ENCODE measurements around the gene SFMBT2. TPM values are rescaled to one million over a fixed set of nuclear protein-coding genes. Genes with fewer than 3 reads are reported as not detected.

SFMBT2 gene
- total RNA-seq, 1 donor from 2014 or later: 18.7 TPM

DNA sequence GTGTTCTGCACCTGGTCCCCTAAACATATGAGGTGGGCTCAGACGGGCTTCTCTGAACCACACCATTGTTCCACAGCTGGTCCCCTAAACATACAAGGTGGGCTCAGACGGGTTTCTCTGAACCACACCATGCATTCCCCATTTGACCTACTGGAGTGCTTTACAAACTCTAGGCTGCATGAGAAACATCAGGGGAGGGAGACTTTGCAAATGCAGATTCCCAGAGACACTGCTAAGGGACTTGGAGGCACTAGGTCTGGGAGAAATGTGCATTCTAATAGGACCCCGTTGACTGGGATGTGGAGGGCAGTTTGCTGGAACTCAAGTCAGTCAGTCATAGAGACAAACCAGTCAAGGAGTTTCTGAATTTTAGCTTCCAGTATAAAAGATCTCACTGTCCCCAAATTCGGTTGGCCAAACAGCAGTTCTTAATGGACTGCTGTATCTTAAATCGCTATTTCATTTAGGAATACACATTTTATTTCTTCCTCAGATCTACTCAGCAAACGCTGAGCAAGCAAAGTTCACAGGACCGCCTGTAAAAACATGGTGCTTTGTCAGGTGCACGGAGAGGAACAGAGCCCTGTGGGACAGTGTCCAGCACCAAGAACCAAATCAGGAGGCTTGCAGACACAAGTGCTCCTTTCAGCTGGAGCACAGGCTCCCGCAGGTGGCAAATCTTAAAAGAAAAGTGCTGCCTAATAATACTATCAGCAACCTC, 198.8 kb downstream of the SFMBT2 start:
- POLR2A ChIA-PET: no interaction called here
- Mint-ChIP-seq H3K4me3 (no peak overlapping the region), H3K4me1 (no peaks in the 10 kb centered on the region), H3K27ac (no peak overlapping the region), H3K36me3 (ENCODE audit: low read depth) (peaks cover 32% of the 10 kb centered on the region), H3K27me3 (no peaks in the 10 kb centered on the region), H3K9me3 (no peaks in the 10 kb centered on the region)
- intact Hi-C loops (cut with micrococcal nuclease): no loop called here
- TF ChIP-seq, protein P1, sequence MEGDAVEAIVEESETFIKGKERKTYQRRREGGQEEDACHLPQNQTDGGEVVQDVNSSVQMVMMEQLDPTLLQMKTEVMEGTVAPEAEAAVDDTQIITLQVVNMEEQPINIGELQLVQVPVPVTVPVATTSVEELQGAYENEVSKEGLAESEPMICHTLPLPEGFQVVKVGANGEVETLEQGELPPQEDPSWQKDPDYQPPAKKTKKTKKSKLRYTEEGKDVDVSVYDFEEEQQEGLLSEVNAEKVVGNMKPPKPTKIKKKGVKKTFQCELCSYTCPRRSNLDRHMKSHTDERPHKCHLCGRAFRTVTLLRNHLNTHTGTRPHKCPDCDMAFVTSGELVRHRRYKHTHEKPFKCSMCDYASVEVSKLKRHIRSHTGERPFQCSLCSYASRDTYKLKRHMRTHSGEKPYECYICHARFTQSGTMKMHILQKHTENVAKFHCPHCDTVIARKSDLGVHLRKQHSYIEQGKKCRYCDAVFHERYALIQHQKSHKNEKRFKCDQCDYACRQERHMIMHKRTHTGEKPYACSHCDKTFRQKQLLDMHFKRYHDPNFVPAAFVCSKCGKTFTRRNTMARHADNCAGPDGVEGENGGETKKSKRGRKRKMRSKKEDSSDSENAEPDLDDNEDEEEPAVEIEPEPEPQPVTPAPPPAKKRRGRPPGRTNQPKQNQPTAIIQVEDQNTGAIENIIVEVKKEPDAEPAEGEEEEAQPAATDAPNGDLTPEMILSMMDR (IDR thresholded peaks at IDR 0.05): no peak
- DNase-seq (no peak), ATAC-seq (ENCODE audit: low read depth) (no peak)
- CTCF ChIA-PET: no interaction called here

DNA sequence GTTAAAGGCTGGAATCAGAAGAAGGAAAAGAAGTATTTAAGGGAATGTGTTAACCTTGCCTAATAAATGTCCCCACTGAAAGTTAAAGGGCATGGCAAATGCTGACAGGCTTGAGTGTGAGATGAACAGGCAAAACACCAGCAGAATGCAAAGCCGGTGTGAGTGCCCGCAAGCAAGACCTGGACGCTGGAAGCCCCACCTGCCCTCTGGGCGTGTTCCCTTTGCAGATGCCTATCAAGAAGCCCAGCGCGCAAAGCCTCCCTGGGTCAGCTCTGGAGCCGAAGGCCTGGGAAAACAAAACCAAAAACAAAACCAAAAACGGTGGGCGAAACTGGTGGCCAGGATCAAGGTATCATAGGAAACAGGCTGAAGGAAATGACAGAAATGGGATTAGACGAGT, 200.3 kb downstream of the SFMBT2 start:
- peaks cover 27% of the 10 kb centered on the region for H3K36me3 Mint-ChIP-seq (ENCODE audit: low read depth)
- no peaks in the 10 kb centered on the region for H3K27me3 Mint-ChIP-seq
- intact Hi-C loops (cut with micrococcal nuclease): no loop called here
- ChIA-PET CTCF (no interaction called here), POLR2A (no interaction called here)
- H3K4me1 Mint-ChIP-seq: no peaks in the 10 kb centered on the region
- no peak for ATAC-seq (ENCODE audit: low read depth)
- no peaks in the 10 kb centered on the region for H3K9me3 Mint-ChIP-seq
- no peak for DNase-seq
- H3K27ac Mint-ChIP-seq: no peak overlapping the region
- TF ChIP-seq, protein P1 (IDR thresholded peaks at IDR 0.05): no peak
- H3K4me3 Mint-ChIP-seq: no peak overlapping the region

DNA sequence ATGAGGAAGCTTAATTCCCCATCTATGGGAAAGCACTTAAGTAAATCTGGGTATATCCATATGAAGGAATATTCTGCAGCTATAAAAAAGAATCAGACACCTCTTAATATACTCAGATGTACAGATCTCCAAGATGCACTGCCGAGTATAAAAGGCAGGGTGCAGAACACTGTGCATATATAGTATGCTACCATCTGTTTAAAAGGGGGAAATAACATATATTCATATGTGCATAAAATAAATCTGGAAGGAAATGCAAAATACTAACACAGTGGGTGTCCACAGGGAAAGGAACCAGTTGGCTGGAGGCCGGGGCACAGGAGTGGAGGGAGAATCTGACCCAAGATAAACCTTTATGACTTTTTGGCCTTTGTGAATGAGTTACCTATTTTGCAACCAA, 201.4 kb downstream of the SFMBT2 start:
- no peaks in the 10 kb centered on the region for H3K27me3 Mint-ChIP-seq
- TF ChIP-seq, protein P1 (IDR thresholded peaks at IDR 0.05): no peak
- no peaks in the 10 kb centered on the region for H3K4me1 Mint-ChIP-seq
- H3K9me3 Mint-ChIP-seq: no peaks in the 10 kb centered on the region
- intact Hi-C loops (cut with micrococcal nuclease): no loop called here
- no peak overlapping the region for H3K4me3 Mint-ChIP-seq
- no peak overlapping the region for H3K27ac Mint-ChIP-seq
- no peak for DNase-seq
- CTCF ChIA-PET: no interaction called here
- POLR2A ChIA-PET: no interaction called here
- peaks cover 32% of the 10 kb centered on the region for H3K36me3 Mint-ChIP-seq (ENCODE audit: low read depth)
- no peak for ATAC-seq (ENCODE audit: low read depth)

DNA sequence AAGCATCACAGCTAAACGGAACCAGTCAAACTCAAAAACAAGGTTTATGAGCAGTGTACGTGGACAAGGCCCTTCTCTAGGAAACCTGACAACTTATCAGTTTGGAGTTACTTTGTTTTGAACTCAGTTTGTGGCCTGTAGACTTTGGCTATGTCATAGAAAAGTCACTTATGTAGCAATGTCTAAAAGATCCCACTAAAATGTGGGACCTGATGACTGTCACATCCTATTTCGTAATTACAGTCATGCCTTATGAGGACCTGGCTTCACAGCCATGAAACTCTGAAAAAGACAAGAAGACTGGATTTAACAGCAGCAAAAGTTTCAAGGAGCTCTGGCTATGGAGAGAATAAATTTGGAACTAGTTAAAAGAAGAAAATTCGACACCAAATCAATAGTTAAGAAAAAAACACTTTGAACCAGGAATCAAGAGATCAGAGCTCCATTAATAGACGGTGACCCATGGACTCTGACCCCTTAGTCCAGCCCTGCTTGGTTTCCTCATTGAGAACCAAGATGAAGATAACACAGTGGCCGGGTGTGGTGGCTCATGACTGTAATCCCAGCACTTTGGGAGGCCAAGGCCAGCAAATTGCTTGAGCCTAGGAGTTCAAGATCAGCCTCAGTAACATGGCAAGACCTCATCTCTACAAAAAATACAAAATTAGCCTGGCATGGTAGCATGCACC, 204.3 kb downstream of the SFMBT2 start:
- ATAC-seq (ENCODE audit: low read depth) (no peak), DNase-seq (no peak)
- ChIA-PET CTCF (no interaction called here), POLR2A (no interaction called here)
- H3K27me3 Mint-ChIP-seq: no peaks in the 10 kb centered on the region
- H3K36me3 Mint-ChIP-seq (ENCODE audit: low read depth): peaks cover 30% of the 10 kb centered on the region
- TF ChIP-seq, protein P1 (IDR thresholded peaks at IDR 0.05): no peak
- no peak overlapping the region for H3K4me3 Mint-ChIP-seq
- intact Hi-C loops (cut with micrococcal nuclease): no loop called here
- H3K9me3 Mint-ChIP-seq: no peaks in the 10 kb centered on the region
- H3K27ac Mint-ChIP-seq: no peak overlapping the region
- no peaks in the 10 kb centered on the region for H3K4me1 Mint-ChIP-seq

DNA sequence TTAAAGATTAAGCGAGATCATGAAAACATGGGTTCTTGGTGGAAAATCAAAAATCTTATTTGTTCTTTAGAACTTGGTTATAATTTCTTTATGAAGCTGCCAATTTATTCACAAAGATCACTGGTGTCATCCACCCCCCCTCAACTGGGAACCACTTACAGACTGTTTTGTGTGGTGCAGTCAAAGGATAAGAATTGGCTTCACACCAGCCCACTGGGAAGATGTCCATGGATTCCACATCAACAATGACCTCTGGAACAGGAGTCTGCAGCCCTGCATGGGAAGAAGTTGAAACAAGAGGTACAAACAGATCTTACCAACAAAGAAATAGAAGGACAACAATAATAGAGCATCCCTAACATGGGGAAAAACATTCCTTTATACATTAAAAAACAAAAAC, 205.2 kb downstream of the SFMBT2 start:
- no peak overlapping the region for H3K4me3 Mint-ChIP-seq
- H3K27ac Mint-ChIP-seq: no peak overlapping the region
- H3K4me1 Mint-ChIP-seq: no peaks in the 10 kb centered on the region
- CTCF ChIA-PET: no interaction called here
- intact Hi-C loops (cut with micrococcal nuclease): no loop called here
- peaks cover 36% of the 10 kb centered on the region for H3K36me3 Mint-ChIP-seq (ENCODE audit: low read depth)
- TF ChIP-seq, protein P1 (IDR thresholded peaks at IDR 0.05): no peak
- no peaks in the 10 kb centered on the region for H3K27me3 Mint-ChIP-seq
- ATAC-seq (ENCODE audit: low read depth) (no peak), DNase-seq (no peak)
- no peaks in the 10 kb centered on the region for H3K9me3 Mint-ChIP-seq
- POLR2A ChIA-PET: no interaction called here

Data from activated B cell treated with CpG ODN at 0.5 μM for 24 hours (primary cell).